GM18907 (cell line): Measurements from ENCODE around the gene S100A3.
A peak's percentile ranks its signal among the peaks of the same experiment; 100 is the strongest.
"Not testable (repeated sequence)": the region's sequence is repeated elsewhere in the genome, so short reads cannot be mapped to it uniquely, and the experiment has no call there.

Experiments used
- ATAC-seq: cut with Tn5 transposase; IDR thresholded peaks from one replicate; pipeline ENCODE4 v1.9.1; 2021; ENCODE audit warnings: mild to moderate bottlenecking, moderate library complexity; ENCODE audit not compliant: unreplicated experiment

The S100A3 gene

GRCh38 chr1:153536012-153536670 is 12.9 kb downstream of the S100A3 start:
- peak; percentile 51 for ATAC-seq

- peak; percentile 42 for ATAC-seq
These were observed 13.6 kb downstream of the S100A3 start, which contains the start of gene S100A6 for GRCh38 chr1:153535242-153536011. S100A6 (minus strand) TSS chr1:153535991; CDS start chr1:153535339, 652 bp downstream.

- no peak for ATAC-seq
These were observed 14.2 kb downstream of the S100A3 start for GRCh38 chr1:153534925-153535241.

GRCh38 chr1:153534226-153534924 is 14.7 kb downstream of the S100A3 start:
- ATAC-seq = no peak

GRCh38 chr1:153533689-153534201 is 15.3 kb downstream of the S100A3 start:
- ATAC-seq = no peak

GRCh38 chr1:153532769-153533599 is 16.1 kb downstream of the S100A3 start:
- ATAC-seq = no peak

- no peak for ATAC-seq
These were observed 16.9 kb downstream of the S100A3 start for GRCh38 chr1:153532181-153532580.

- no peak for ATAC-seq
These were observed 17.4 kb downstream of the S100A3 start for GRCh38 chr1:153531638-153532037.

- ATAC-seq = no peak
These were observed 21.4 kb downstream of the S100A3 start for GRCh38 chr1:153527683-153528040.

- no peak for ATAC-seq
These were observed 21.9 kb downstream of the S100A3 start for GRCh38 chr1:153527023-153527682.

GRCh38 chr1:153526132-153526543 is 22.9 kb downstream of the S100A3 start:
- no peak for ATAC-seq

GRCh38 chr1:153525088-153525728 is 23.9 kb downstream of the S100A3 start:
- ATAC-seq = no peak

- not testable (repeated sequence) for ATAC-seq
These were observed 26.6 kb downstream of the S100A3 start for GRCh38 chr1:153522353-153523048.

GRCh38 chr1:153521808-153522207 is 27.2 kb downstream of the S100A3 start:
- not testable (repeated sequence) for ATAC-seq

- ATAC-seq = no peak
These were observed 28.1 kb downstream of the S100A3 start for GRCh38 chr1:153520818-153521476.

GRCh38 chr1:153520137-153520691 is 28.8 kb downstream of the S100A3 start:
- ATAC-seq = not testable (repeated sequence)

GRCh38 chr1:153519242-153519641 is 29.8 kb downstream of the S100A3 start:
- ATAC-seq = no peak
